ENCODE measurements around the gene C14orf180.

C14orf180 gene

DNA sequence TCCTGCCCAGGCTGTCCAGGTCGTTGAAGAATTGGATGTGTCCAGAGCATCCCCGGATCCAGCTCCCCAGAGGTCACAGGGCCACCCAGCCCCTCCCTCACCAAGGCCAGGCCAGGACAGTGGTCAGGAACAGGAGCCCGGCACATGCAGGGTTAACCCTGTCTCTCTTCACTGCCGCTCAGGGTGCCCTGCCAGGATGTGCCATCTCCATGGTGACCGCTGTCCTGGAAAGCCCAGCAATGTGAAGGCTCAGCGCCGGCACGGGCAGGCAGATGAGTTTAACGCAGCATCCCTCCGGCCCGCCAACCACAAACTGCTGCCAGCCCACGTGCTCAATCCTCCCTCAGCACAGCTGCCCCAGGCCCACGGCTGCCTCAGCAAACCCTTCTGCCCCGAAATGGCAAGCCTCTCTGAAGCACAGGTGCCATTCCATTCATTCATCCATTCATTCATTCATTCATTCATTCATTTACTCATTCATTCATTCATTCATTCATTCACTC, 20.6 kb downstream of the C14orf180 start:
- H3K9me3 ChIP-seq (ENCODE audit: control insufficient read depth in 2 of 2, low read length in 2 of 2): no peaks in the 10 kb centered on the region
- no peak overlapping the region for H3K27ac ChIP-seq (ENCODE audit: low read depth in 2 of 2, low read length in 2 of 2)
- H3K4me3 ChIP-seq (ENCODE audit: low read length in 2 of 2): no peak overlapping the region
- no peaks in the 10 kb centered on the region for H3K4me1 ChIP-seq (ENCODE audit: control insufficient read depth in 2 of 2, insufficient read depth in 2 of 2, low read length in 2 of 2)
- H3K27me3 ChIP-seq (ENCODE audit: control insufficient read depth in 2 of 2, insufficient read depth in 2 of 2, low read length in 2 of 2): peaks cover 13 to 21% of the 10 kb centered on the region in 2 donors
- H3K36me3 ChIP-seq (ENCODE audit: control insufficient read depth in 2 of 2, insufficient read depth in 2 of 2, low read length in 2 of 2): no peaks in the 10 kb centered on the region
- no peak overlapping the region for H3K9ac ChIP-seq (ENCODE audit: low read depth in 1 of 2, low read length in 2 of 2)

DNA sequence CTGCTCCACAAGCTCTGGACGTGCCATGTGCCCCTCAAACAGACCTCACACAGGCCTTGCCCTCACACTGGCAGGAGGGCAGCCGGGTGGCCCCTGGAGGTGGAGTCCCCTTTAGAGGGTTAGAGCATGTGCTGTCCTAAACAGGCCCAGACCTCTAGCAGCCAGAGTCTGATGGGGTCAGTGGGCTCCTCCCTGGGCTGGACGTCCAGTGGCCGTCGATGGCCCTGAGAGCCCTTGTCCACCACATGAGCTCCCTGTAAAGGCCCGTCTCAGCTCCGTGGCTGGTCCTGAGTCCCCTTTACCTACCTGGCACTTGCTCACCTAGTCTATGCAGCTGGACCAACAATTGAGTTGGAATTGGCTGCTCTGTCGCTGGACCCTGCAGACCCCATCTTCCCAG, 21.2 kb downstream of the C14orf180 start:
- Histone ChIP-seq H3K9me3 (ENCODE audit: control insufficient read depth in 2 of 2, low read length in 2 of 2) (no peaks in the 10 kb centered on the region), H3K4me1 (ENCODE audit: control insufficient read depth in 2 of 2, insufficient read depth in 2 of 2, low read length in 2 of 2) (no peaks in the 10 kb centered on the region), H3K27ac (ENCODE audit: low read depth in 2 of 2, low read length in 2 of 2) (no peak overlapping the region), H3K36me3 (ENCODE audit: control insufficient read depth in 2 of 2, insufficient read depth in 2 of 2, low read length in 2 of 2) (no peaks in the 10 kb centered on the region), H3K4me3 (ENCODE audit: low read length in 2 of 2) (no peak overlapping the region), H3K27me3 (ENCODE audit: control insufficient read depth in 2 of 2, insufficient read depth in 2 of 2, low read length in 2 of 2) (peaks cover 13 to 23% of the 10 kb centered on the region in 2 donors), H3K9ac (ENCODE audit: low read depth in 1 of 2, low read length in 2 of 2) (no peak overlapping the region)

DNA sequence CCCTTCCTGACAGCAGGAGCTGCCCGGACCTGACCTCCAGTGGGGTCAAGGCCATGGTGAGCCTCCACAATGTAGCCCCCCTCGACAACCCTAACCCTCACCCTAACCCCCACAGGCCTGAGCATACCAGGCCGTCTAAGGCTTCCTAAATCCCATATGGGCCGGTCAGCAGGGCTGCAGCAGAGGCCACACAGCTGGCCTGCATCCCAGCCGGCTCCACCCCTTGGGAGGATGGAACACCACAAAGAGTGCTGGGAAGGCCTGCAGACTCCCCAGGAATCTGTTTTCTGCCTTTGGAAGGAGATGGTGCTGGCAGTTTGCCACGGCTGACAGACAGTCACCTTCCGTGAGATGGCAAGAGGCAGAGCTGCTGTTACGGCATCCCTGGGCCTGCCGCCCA, 22.2 kb downstream of the C14orf180 start:
- no peak overlapping the region for H3K27ac ChIP-seq (ENCODE audit: low read depth in 2 of 2, low read length in 2 of 2)
- no peak overlapping the region for H3K4me3 ChIP-seq (ENCODE audit: low read length in 2 of 2)
- no peaks in the 10 kb centered on the region for H3K9me3 ChIP-seq (ENCODE audit: control insufficient read depth in 2 of 2, low read length in 2 of 2)
- no peak overlapping the region for H3K9ac ChIP-seq (ENCODE audit: low read depth in 1 of 2, low read length in 2 of 2)
- no peaks in the 10 kb centered on the region for H3K36me3 ChIP-seq (ENCODE audit: control insufficient read depth in 2 of 2, insufficient read depth in 2 of 2, low read length in 2 of 2)
- peaks cover 13 to 23% of the 10 kb centered on the region in 2 donors for H3K27me3 ChIP-seq (ENCODE audit: control insufficient read depth in 2 of 2, insufficient read depth in 2 of 2, low read length in 2 of 2)
- no peaks in the 10 kb centered on the region for H3K4me1 ChIP-seq (ENCODE audit: control insufficient read depth in 2 of 2, insufficient read depth in 2 of 2, low read length in 2 of 2)

DNA sequence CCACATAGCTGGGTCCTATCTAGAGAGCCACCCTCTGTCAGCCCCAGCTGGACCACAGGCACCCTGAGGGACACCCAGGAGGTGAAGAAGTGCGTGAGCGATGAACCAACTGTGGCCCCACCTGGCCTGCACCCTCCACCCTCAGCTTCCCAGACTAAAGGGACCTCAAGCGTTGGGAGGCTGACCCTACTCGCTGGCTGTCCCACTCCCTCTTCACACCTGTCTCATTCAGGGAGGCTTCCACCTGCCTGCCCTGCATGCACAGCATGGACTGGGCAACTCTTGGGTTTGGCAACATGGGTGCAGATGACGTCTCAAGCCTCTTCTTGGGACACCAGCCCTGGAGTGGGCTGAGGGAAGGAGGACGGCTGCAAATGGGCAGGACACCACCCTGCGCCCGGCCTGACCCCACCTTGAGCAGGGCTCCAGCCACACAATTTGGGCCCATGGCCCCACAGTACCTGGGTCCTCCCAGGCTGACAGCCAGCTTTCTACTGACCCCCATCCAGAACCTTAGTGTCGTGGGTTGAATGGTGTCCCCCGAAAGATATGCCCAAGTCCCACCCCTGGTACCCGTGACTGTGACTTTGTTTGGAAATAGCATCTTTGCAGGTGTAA, 22.9 kb downstream of the C14orf180 start:
- H3K4me3 ChIP-seq (ENCODE audit: low read length in 2 of 2): no peak overlapping the region
- peaks cover 12 to 23% of the 10 kb centered on the region in 2 donors for H3K27me3 ChIP-seq (ENCODE audit: control insufficient read depth in 2 of 2, insufficient read depth in 2 of 2, low read length in 2 of 2)
- H3K9me3 ChIP-seq (ENCODE audit: control insufficient read depth in 2 of 2, low read length in 2 of 2): no peaks in the 10 kb centered on the region
- no peaks in the 10 kb centered on the region for H3K36me3 ChIP-seq (ENCODE audit: control insufficient read depth in 2 of 2, insufficient read depth in 2 of 2, low read length in 2 of 2)
- no peak overlapping the region for H3K9ac ChIP-seq (ENCODE audit: low read depth in 1 of 2, low read length in 2 of 2)
- no peak overlapping the region for H3K27ac ChIP-seq (ENCODE audit: low read depth in 2 of 2, low read length in 2 of 2)
- H3K4me1 ChIP-seq (ENCODE audit: control insufficient read depth in 2 of 2, insufficient read depth in 2 of 2, low read length in 2 of 2): no peaks in the 10 kb centered on the region

DNA sequence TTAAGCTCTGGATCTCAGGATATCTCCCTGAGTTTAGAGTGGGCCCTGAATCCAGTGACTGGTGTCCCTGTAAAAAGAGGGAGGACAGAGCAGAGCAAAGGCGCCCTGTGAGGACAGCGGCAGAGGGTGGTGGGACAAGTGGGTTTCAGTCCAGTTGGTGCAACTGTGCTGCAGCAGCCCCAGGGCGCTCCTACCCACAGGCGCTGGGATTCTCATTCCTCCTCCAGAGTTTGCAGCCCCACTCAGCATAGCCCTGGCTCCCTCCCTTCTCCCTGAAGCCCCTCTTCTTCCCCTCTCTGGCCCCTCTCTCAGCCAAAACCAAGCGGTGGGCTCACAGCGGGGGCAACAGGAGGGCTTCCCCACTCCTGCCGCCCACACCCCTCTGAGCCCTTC, 23.4 kb downstream of the C14orf180 start:
- no peak overlapping the region for H3K9ac ChIP-seq (ENCODE audit: low read depth in 1 of 2, low read length in 2 of 2)
- no peak overlapping the region for H3K27ac ChIP-seq (ENCODE audit: low read depth in 2 of 2, low read length in 2 of 2)
- H3K9me3 ChIP-seq (ENCODE audit: control insufficient read depth in 2 of 2, low read length in 2 of 2): no peaks in the 10 kb centered on the region
- no peaks in the 10 kb centered on the region for H3K36me3 ChIP-seq (ENCODE audit: control insufficient read depth in 2 of 2, insufficient read depth in 2 of 2, low read length in 2 of 2)
- no peak overlapping the region for H3K4me3 ChIP-seq (ENCODE audit: low read length in 2 of 2)
- no peaks in the 10 kb centered on the region for H3K4me1 ChIP-seq (ENCODE audit: control insufficient read depth in 2 of 2, insufficient read depth in 2 of 2, low read length in 2 of 2)
- H3K27me3 ChIP-seq (ENCODE audit: control insufficient read depth in 2 of 2, insufficient read depth in 2 of 2, low read length in 2 of 2): peaks cover 10 to 23% of the 10 kb centered on the region in 2 donors

DNA sequence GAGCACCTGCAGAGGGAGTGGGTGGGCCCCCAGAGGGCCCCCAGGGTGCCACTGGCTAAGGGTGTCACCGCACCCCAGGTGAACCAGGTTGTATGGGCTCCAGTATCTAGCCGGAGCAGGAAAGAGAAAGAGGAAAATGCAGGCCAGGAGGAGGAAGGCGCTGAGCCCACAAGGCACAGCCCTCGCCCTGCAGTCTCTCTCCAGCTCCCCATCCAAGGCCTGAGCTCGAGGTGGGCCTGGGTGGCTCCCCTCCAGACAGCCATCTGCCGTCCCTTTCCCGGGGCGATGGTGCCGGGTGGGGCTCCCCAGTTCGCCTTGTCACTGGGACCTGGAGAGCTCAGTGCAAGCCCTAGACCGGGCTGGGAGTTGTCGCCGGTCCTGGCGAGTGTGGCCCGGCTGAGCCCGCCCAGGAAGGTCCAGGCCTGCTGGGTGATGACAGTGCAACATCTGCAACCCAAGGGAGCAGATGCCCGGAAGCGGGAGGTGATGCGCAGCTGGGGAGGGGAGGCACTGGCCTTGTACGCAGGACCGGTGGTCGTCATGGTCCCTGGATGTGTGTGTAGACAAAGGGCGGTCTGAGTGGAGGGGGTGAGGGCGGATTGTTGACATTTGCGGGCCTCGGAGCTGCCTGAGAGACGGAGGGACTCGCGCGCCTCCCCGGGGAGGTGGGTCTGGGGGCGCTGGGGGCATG, 24.3 kb downstream of the C14orf180 start:
- H3K9ac ChIP-seq (ENCODE audit: low read depth in 1 of 2, low read length in 2 of 2): no peak overlapping the region
- no peaks in the 10 kb centered on the region for H3K4me1 ChIP-seq (ENCODE audit: control insufficient read depth in 2 of 2, insufficient read depth in 2 of 2, low read length in 2 of 2)
- H3K27ac ChIP-seq (ENCODE audit: low read depth in 2 of 2, low read length in 2 of 2): no peak overlapping the region
- H3K36me3 ChIP-seq (ENCODE audit: control insufficient read depth in 2 of 2, insufficient read depth in 2 of 2, low read length in 2 of 2): no peaks in the 10 kb centered on the region
- no peak overlapping the region for H3K4me3 ChIP-seq (ENCODE audit: low read length in 2 of 2)
- no peaks in the 10 kb centered on the region for H3K9me3 ChIP-seq (ENCODE audit: control insufficient read depth in 2 of 2, low read length in 2 of 2)
- H3K27me3 ChIP-seq (ENCODE audit: control insufficient read depth in 2 of 2, insufficient read depth in 2 of 2, low read length in 2 of 2): peaks cover 10 to 23% of the 10 kb centered on the region in 2 donors

DNA sequence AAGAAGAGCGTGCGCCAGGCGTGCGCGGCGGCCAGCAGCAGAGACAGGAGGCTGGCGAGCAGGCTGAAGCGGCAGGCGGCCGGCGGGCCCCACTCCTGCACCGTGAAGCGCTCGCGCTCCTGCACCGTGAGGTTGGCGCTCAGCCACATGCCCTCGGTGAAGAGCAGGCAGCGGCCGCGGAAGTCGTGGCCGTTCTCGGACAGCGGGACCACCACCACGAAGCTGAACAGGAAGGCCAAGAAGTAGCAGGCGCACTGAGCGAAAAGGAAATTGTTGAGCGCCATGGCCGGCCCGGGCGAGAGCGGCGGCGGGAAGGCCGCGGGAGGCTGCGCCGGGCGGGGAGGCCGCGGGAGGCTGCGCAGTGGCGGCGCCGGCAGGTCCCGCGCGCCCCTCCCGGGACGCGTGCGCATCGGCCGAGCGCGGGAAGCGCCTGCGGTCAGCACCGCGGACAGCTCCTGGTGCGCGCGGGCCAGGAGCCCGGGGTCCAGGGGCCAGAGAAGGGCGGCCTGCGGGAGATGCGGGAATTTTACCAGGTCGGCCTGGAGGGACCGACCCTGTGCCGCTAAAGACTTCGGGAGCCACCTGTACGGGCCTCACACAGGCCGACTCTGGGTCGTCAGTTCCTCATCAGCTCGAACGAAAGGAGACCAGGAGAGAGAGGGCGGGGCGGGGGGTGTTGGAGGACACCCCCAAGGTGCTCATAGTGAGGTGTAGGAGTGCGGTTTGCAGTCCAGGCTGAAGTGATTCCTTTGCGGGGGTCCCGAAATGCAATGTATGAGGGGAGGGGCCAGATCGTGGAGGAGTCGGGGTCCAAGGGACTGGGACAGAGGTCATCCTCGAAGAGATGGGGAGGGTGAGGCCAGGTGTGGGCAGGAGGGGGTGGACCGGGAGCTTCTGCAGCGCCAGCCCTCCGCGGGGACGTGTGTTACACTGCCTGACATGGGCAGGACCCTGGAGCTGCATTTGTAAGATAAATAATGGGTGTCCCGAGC, 25.2 kb downstream of the C14orf180 start, which contains the start of gene TMEM179:
TMEM179 (minus strand) TSS at position 315 of the 992 bp plus-strand sequence; CDS start at position 284, 31 bp downstream.
- Histone ChIP-seq H3K27ac (ENCODE audit: low read depth in 2 of 2, low read length in 2 of 2) (no peak within 1 kb of the TSS), H3K9me3 (ENCODE audit: control insufficient read depth in 2 of 2, low read length in 2 of 2) (no peaks in the 10 kb centered on the region), H3K36me3 (ENCODE audit: control insufficient read depth in 2 of 2, insufficient read depth in 2 of 2, low read length in 2 of 2) (no peaks in the 10 kb centered on the region), H3K4me3 (ENCODE audit: low read length in 2 of 2) (no peak within 1 kb of the TSS), H3K4me1 (ENCODE audit: control insufficient read depth in 2 of 2, insufficient read depth in 2 of 2, low read length in 2 of 2) (no peaks in the 10 kb centered on the region), H3K9ac (ENCODE audit: low read depth in 1 of 2, low read length in 2 of 2) (no peak within 1 kb of the TSS), H3K27me3 (ENCODE audit: control insufficient read depth in 2 of 2, insufficient read depth in 2 of 2, low read length in 2 of 2) (peaks cover 10 to 23% of the 10 kb centered on the region in 2 donors)

DNA sequence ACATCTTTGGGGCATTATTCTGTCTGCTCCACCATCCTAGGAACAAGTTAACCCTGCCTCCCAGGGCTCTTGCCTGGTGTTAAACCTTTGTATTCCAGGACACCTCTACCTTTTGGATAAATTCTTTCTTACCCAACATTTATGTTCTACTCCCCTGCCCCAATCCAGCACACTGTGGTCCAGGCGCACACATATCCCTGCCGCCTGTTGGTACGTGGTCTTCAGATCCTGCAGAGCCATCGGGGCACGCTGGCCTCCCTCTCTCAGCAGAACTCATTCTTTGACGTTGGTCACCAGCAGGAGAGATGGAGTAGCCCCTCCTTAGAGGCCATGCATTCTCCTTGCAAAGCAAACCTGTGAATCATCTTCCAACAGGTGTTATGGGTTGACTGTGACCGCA, 30.1 kb downstream of the C14orf180 start:
- no peaks in the 10 kb centered on the region for H3K36me3 ChIP-seq (ENCODE audit: control insufficient read depth in 2 of 2, insufficient read depth in 2 of 2, low read length in 2 of 2)
- no peak overlapping the region for H3K4me3 ChIP-seq (ENCODE audit: low read length in 2 of 2)
- H3K9me3 ChIP-seq (ENCODE audit: control insufficient read depth in 2 of 2, low read length in 2 of 2): no peaks in the 10 kb centered on the region
- H3K9ac ChIP-seq (ENCODE audit: low read depth in 1 of 2, low read length in 2 of 2): no peak overlapping the region
- H3K4me1 ChIP-seq (ENCODE audit: control insufficient read depth in 2 of 2, insufficient read depth in 2 of 2, low read length in 2 of 2): no peaks in the 10 kb centered on the region
- H3K27ac ChIP-seq (ENCODE audit: low read depth in 2 of 2, low read length in 2 of 2): no peak overlapping the region
- peaks cover 7 to 8% of the 10 kb centered on the region in 2 donors for H3K27me3 ChIP-seq (ENCODE audit: control insufficient read depth in 2 of 2, insufficient read depth in 2 of 2, low read length in 2 of 2)

DNA sequence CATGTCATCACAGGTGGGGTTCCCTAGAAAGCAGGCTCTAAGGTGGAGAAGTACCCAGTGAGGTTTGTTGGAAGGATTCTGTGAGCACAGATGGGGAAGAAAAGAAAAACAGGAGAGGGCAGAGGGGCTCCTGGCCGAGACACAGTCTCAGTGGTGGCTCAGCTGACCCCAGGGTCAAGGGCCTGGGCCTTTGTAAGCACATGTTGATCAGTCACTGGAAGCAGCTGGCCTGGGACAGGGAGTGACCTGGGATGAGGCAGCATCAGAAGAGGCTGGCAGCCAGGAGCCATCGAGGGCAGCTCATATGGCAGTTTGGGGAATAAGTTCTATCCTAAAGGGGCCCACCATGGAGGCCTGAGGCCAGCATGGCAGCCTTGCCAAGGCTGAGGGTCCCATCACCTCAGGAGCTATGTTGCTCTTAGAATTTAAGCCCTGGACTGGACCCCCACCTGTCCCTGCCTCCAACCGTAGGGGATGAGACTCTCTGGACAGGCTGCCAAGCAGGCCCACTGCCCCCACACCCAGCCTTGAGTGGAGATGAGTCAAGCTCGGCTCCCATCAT, 31.3 kb downstream of the C14orf180 start:
- peaks cover 0 to 3% of the 10 kb centered on the region in 2 donors for H3K27me3 ChIP-seq (ENCODE audit: control insufficient read depth in 2 of 2, insufficient read depth in 2 of 2, low read length in 2 of 2)
- no peaks in the 10 kb centered on the region for H3K9me3 ChIP-seq (ENCODE audit: control insufficient read depth in 2 of 2, low read length in 2 of 2)
- no peaks in the 10 kb centered on the region for H3K36me3 ChIP-seq (ENCODE audit: control insufficient read depth in 2 of 2, insufficient read depth in 2 of 2, low read length in 2 of 2)
- H3K4me3 ChIP-seq (ENCODE audit: low read length in 2 of 2): no peak overlapping the region
- no peaks in the 10 kb centered on the region for H3K4me1 ChIP-seq (ENCODE audit: control insufficient read depth in 2 of 2, insufficient read depth in 2 of 2, low read length in 2 of 2)
- H3K9ac ChIP-seq (ENCODE audit: low read depth in 1 of 2, low read length in 2 of 2): no peak overlapping the region
- no peak overlapping the region for H3K27ac ChIP-seq (ENCODE audit: low read depth in 2 of 2, low read length in 2 of 2)

Measured in mucosa of rectum (tissue), 2 donors.